WERI-Rb-1 (cell line): Measurements from ENCODE around the gene SRGAP1.
"Not testable (repeated sequence)": the region's sequence is repeated elsewhere in the genome, so short reads cannot be mapped to it uniquely, and the experiment has no call there.

Experiments used
- DNase-seq: peaks from one replicate; pipeline ENCODE4 v3.0.0-alpha.2; 2020
- H3K27ac ChIP-seq: fragments of 250-450 bp; sonication (Bioruptor Pico); 2 replicates; pipeline ENCODE4 v1.5.1; 2020; ENCODE audit warnings: mild to moderate bottlenecking, moderate library complexity
- H3K27me3 ChIP-seq: fragments of 250-450 bp; sonication (Bioruptor Pico); 2 replicates; pipeline ENCODE4 v1.5.1; 2021; ENCODE audit warnings: mild to moderate bottlenecking, low read depth, moderate library complexity; ENCODE audit not compliant: insufficient read depth, severe bottlenecking
- H3K36me3 ChIP-seq: fragments of 250-450 bp; sonication (Bioruptor Pico); 2 replicates; pipeline ENCODE4 v1.5.1; 2020; ENCODE audit warnings: mild to moderate bottlenecking, moderate library complexity
- H3K4me3 ChIP-seq: 2 replicates; pipeline ENCODE4 v1.5.1; 2011; ENCODE audit warnings: low read depth, mild to moderate bottlenecking, control low read depth, low read length
- H3K9me3 ChIP-seq: fragments of 250-450 bp; sonication (Bioruptor Pico); 2 replicates; pipeline ENCODE4 v1.5.1; 2021; ENCODE audit warnings: mild to moderate bottlenecking, moderate library complexity; ENCODE audit not compliant: severe bottlenecking
- TF ChIP-seq, protein P1 (sequence below): IDR thresholded peaks from 2 replicates; pipeline ENCODE4 v1.5.1; 2011; ENCODE audit warnings: low read depth, mild to moderate bottlenecking, control low read depth, inconsistent platforms, low read length

Gene SRGAP1

DNA sequence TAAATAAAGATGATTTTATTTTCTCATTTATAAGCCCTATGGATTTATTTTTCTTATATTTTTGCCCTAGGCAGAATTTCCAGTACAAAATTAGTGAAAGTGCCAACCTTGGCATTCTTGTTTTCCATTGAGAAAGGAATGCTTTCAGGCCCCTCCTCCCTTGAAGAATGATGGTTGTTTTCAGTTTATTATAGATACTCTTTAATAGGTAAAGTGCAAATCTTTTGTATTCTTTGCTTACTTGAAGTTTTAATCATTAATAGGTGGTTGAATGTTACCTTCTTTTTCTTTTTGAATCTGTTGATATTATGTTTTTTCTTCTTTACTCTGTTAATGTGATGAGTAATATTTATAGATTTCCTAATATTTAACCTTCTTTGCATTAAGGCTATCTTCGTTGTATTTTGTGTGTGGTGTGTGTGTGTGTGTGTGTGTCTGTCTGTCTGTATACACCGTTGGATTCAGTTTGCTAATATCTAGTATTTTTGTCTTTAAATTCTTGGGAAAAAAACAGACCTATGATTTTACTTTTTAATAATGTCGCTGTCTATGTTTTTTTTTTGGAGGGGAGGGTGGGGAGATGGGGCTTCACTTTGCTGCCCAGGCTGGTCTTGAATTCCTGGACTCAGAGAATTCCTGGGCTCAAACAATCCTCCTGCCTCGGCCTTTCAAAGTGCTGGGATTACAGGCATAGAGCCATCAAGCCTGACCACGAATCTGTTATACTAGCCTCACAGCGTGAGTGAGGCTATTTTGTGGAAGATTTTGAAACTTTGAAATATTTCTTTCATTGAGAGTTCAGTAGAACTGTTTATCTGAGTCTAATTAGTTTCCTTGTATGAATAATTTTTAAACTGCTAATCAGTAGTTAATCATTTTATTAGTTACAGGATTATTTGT lies 13.5 kb downstream of the SRGAP1 start:
- Histone ChIP-seq H3K27ac (no peak overlapping the region), H3K36me3 (no peaks in the 10 kb centered on the region), H3K4me3 (no peak overlapping the region), H3K27me3 (no peaks in the 10 kb centered on the region), H3K9me3 (no peaks in the 10 kb centered on the region)
- no peak for DNase-seq
- TF ChIP-seq, protein P1, sequence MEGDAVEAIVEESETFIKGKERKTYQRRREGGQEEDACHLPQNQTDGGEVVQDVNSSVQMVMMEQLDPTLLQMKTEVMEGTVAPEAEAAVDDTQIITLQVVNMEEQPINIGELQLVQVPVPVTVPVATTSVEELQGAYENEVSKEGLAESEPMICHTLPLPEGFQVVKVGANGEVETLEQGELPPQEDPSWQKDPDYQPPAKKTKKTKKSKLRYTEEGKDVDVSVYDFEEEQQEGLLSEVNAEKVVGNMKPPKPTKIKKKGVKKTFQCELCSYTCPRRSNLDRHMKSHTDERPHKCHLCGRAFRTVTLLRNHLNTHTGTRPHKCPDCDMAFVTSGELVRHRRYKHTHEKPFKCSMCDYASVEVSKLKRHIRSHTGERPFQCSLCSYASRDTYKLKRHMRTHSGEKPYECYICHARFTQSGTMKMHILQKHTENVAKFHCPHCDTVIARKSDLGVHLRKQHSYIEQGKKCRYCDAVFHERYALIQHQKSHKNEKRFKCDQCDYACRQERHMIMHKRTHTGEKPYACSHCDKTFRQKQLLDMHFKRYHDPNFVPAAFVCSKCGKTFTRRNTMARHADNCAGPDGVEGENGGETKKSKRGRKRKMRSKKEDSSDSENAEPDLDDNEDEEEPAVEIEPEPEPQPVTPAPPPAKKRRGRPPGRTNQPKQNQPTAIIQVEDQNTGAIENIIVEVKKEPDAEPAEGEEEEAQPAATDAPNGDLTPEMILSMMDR, result no peak

DNA sequence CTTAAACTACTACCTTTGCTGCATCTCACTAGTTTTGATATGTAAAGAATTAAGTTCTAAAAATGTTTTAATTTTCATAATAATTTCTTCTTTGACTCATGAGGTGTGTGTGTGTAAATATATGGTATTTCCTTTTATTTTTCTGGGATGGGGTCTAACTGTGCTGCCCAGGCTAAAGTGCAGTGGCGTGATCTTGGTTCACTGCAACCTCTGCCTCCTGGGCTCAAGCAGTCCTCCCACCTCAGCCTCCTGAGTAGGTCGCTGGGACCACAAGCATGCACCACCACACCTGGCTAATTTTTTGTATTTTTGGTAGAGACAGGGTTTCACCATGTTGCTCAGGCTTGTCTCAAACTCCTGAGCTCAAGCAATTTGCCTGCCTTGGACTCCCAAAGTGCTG lies 15.4 kb downstream of the SRGAP1 start:
- not testable (repeated sequence) for H3K9me3 ChIP-seq, H3K27me3 ChIP-seq, DNase-seq, H3K4me3 ChIP-seq, H3K27ac ChIP-seq, H3K36me3 ChIP-seq

DNA sequence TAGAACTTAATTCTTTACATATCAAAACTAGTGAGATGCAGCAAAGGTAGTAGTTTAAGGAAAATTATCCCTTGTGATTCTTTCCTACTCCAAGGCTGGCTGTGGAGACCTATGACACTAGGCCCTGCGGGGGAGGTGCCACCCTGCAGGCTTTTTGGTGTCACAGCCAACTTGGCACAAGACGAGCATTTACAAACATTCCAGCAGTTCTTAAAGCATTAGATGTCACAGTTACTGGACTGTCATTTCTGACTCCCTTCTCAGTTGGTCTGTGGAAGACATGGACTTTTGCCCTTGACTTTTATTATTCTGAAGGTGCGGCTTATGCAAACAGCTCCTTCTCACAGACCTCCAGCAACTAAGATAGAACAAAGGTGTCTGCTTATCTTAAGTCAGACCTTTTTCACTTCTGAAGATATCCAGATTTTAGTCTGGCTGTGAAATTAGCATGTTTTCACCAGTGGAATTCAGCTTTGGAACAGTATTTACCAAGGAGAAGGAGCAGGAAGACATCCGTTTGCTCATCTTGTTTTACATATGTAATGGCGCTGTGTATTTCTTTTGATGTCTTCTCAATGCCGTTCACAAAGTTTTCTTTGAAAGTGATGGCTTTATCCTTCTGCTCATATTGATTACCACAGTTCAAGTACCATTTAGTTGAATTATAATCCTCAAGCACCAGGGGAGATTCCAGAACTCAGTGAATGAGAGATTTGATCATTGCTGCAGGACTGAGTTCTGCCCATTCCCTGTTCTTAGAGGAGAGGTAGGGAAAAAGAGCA lies 17.9 kb downstream of the SRGAP1 start:
- TF ChIP-seq, protein P1, result no peak
- Histone ChIP-seq H3K27me3 (no peaks in the 10 kb centered on the region), H3K27ac (no peak overlapping the region), H3K36me3 (no peaks in the 10 kb centered on the region), H3K4me3 (no peak overlapping the region), H3K9me3 (no peaks in the 10 kb centered on the region)
- no peak for DNase-seq

DNA sequence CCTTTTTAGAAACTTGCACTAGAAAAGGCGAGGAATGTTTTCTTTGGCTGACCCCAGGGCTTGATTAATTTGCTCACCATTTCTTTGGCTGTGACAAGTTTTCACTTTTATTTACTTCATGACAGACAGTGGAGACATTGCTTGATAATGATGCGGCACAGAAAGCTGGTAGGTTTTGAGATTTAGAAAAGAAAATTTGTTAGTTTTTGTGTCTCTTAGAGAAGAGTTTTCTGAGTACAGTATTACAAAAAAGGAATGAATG lies 18.4 kb downstream of the SRGAP1 start:
- Histone ChIP-seq H3K9me3 (no peaks in the 10 kb centered on the region), H3K27me3 (no peaks in the 10 kb centered on the region), H3K4me3 (no peak overlapping the region), H3K27ac (no peak overlapping the region), H3K36me3 (no peaks in the 10 kb centered on the region)
- DNase-seq, result no peak
- TF ChIP-seq, protein P1, result no peak

DNA sequence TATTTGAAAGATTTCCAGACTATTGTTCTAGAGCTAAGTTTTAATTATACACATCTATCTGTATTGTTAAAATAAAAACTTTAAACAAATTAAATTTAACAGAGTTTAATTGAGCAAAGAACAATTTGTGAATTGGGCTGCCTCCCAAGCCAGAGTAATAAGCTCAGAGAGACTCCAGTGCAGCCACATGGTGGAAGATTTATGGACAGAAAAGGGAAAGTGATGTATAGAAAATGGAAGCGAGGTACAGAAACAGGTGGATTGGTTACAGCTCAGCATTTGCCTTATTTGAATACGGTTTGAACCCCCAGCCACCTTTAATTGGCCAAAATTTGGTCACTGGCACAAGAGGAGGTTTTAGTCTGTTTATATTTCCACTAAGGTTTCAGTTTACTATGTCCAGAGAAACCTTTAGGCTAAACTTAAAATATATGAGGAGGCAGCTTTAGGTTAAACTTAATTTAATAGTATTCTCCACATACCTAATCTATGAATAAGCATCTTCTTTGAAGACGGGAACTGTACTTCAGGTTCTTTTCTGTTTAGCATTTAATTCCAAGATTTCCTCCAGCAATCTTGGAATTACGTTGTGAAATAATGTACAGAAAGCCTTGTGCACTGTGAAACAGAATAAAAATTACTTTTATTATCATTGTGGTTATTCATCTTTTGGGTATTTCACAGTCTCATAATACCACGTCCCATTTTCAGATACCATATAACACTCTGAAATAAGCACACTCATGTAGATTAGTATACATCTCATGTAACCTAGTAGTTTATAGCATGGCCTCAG lies 19.4 kb downstream of the SRGAP1 start:
- Histone ChIP-seq H3K36me3 (no peaks in the 10 kb centered on the region), H3K27me3 (no peaks in the 10 kb centered on the region), H3K27ac (no peak overlapping the region), H3K4me3 (no peak overlapping the region), H3K9me3 (no peaks in the 10 kb centered on the region)
- TF ChIP-seq, protein P1, result no peak
- no peak for DNase-seq

DNA sequence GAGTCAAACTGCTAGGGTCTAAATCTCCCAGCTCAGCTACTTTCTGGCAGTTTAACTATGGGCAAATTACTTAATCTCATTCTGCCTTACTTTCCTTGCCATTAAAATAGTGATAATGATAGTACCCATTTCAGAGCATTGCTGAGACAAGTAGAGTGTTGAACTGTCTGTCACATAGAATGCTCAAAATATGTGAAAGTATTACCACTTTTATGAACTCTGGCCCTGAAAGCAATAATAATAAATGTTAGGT lies 19.9 kb downstream of the SRGAP1 start:
- Histone ChIP-seq H3K27me3 (no peaks in the 10 kb centered on the region), H3K27ac (no peak overlapping the region), H3K4me3 (no peak overlapping the region), H3K36me3 (no peaks in the 10 kb centered on the region), H3K9me3 (no peaks in the 10 kb centered on the region)
- no peak for DNase-seq
- TF ChIP-seq, protein P1, result no peak
